HK-2 (cell line): ENCODE results near the gene CIC.

Experiments
- DNase-seq: peaks from one replicate; pipeline ENCODE4 v3.0.0-alpha.2; 2018; ENCODE audit not compliant: unreplicated experiment

CIC gene

DNA sequence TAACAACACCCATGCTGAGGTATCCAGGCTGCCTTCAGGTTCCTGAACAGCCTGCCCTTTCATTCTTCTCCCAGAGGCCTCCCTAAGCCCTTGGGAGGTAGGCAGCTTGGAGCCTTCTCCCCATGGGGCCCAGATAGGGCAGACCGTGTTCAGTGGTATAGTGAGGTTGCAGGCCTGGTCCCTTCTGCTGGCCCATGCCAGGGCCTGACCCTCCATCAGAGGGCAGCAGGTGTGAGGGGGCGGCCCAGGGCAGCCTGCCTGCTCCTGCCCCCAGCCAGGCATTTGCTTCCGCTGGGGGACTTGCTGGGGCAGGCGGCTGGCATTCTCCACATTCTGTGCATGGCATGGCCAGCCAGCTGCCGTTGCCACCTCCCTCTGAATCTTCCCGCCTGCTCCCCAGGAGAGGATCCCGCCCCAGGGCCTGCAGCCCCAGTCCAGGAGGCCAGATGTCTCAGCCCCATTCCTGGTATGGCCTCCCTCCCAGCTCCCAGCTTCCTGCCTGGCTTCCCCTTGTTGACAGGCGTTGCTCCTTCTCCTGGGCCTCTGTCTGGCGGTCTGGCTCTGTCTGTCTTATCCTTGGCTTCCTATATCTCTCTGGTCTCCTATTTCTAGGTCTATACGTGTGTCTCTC is 8.9 kb downstream of the CIC start:
- DNase-seq, result peak; percentile 49

- DNase-seq, result no peak
These were observed 9.6 kb downstream of the CIC start for GRCh38 chr19:42278452-42279154.

- no peak for DNase-seq
These were observed 10.3 kb downstream of the CIC start for GRCh38 chr19:42279155-42279901.

GRCh38 chr19:42279902-42280814 is 11.1 kb downstream of the CIC start:
- DNase-seq, result peak; percentile 94

GRCh38 chr19:42280815-42281145 is 11.7 kb downstream of the CIC start:
- DNase-seq, result peak; percentile 47

- DNase-seq, result peak; percentile 49
These were observed 12.2 kb downstream of the CIC start for GRCh38 chr19:42281146-42281826.

GRCh38 chr19:42281827-42282762 is 13.0 kb downstream of the CIC start:
- DNase-seq, result peak; percentile 52

GRCh38 chr19:42282819-42283187 is 13.8 kb downstream of the CIC start:
- DNase-seq, result peak; percentile 26

DNA sequence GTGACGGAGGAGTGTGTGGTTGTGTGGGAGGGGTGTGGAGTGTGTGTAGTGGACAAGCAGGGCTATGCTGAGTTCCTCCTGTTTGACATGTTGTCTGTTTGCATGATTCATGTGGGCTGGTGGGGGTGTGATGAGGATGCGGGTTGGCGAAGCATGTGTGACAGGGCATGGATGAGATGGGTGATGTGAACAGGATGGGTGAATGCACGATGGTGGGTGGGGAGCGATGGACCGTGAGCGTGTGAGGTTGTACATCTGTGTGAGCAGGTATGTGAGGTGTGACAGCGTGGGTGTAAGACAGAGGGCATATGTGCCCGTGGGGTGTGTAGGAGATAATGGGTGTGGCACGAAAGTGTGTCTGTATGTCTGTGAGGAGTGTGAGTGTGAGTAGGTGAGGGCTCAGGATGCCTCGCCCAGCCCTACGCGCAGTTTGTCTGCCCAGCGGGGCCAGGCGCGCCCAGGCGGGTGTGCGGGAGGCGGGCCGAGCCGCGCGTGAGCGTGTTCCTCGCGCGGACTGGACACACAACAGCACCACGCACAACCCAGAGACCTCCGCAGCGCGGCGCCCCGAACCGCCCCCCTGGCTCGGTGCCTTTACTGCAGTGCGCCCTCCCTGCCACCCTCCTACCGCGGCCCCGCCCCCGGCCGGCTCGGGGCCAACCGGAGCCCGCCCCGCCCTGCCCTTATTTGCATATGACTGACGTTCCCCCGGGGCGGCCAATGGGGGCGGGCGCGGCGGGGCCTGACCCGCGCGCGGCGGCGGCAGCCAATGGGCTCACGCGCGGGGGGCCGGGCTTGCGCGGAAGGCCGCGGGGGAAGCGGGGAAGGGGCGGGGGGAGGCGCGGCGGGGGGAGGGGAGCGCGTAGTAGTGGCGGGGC is 14.4 kb downstream of the CIC start:
- DNase-seq, result peak; percentile 92

DNA sequence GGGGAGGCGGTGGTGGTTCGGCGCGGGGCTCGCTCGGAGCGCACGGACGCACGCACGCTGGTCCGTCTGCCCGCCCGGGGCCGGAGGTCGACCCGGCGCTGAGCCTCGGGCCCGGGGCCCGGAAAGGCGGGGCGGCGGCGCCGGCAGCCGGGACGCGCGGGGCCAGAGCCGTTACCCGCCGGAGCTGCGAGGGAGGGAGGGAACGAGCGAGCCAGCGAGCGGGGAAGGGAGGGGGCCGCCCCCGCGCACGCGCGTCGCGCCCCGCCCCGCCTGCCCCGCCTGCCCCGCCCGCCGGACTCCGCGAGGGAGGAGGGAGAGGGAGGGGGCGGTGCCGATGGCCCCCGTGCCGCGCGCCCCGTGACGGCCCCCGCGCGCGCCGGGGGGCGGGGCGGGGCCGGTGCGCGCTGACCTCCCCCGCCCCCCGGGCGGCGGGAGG is 15.0 kb downstream of the CIC start:
- DNase-seq, result peak; percentile 85

GRCh38 chr19:42284591-42285341 is 15.7 kb downstream of the CIC start:
- DNase-seq, result no peak

GRCh38 chr19:42285541-42285941 is 16.5 kb downstream of the CIC start:
- DNase-seq, result no peak

DNA sequence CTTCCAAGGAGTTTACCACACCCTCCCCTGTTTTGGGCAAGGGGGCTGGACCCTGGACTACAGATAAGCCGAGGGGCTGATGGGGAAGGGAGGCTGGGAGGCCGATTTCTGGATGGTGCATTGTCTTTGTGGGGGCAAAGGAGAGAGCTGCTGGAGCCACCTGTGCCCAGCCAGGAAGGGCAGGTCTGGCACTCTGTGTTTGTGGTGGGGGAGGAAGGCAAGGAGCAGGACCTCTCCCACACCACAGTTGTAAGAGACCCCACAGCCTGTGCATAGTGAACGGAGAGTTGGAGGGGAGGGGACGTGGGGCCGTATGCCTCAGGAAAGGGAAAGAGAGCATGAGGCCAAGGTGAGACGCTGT is 16.9 kb downstream of the CIC start:
- DNase-seq, result no peak

DNA sequence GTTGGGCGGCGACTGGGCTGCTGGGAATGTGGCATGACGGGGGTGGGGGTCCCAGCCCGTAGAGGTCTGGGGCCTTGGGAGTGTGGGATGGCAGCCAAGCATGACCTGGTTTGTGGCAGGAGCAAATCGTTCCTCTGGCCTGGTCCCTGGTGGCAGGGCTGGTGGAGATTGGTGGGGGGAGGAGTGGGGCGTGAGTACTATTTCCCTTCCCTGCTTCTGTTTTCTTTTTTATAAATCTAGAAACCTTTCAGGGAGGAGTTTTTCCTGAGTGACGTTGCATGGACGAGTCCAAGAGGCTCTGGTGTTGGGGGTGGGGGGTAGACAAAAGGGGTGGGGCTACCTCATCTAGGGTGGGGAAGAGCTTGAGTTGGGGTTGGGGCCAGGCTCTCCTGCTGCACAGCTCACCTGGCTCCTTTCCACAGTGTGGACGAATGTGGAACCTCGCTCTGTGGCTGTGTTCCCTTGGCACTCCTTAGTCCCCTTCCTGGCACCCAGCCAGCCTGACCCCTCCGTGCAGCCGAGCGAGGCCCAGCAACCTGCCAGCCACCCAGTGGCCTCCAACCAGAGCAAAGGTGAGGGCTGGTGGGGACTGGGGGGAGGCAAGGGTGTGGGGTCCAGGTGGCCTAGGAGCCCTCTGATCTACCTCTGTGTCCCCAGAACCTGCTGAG is 17.4 kb downstream of the CIC start:
- DNase-seq, result no peak

- no peak for DNase-seq
These were observed 18.2 kb downstream of the CIC start for GRCh38 chr19:42287017-42287826.

- DNase-seq, result no peak
These were observed 18.7 kb downstream of the CIC start for GRCh38 chr19:42287827-42288107.

DNA sequence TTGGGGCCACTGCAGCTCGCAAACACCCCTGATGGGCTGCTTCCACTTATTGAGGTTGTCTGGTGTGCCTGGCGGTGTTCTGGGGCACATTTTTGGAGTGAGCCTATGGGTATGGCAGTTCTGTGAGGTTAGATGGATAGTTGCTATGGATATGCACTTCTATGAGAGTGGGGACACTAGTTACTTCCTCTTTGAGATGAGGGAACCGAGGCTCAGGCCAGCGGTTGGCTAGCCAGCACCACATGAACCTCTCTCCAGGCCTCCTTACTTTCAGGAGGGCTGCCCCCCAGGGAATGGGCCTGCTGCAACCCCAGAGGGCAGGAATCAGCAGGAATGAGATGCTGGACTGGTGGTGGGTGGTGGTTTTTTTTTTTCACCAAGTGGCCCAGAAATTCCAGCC is 19.3 kb downstream of the CIC start:
- no peak for DNase-seq
